ENCODE data around the gene EPB41L3.

DNA sequence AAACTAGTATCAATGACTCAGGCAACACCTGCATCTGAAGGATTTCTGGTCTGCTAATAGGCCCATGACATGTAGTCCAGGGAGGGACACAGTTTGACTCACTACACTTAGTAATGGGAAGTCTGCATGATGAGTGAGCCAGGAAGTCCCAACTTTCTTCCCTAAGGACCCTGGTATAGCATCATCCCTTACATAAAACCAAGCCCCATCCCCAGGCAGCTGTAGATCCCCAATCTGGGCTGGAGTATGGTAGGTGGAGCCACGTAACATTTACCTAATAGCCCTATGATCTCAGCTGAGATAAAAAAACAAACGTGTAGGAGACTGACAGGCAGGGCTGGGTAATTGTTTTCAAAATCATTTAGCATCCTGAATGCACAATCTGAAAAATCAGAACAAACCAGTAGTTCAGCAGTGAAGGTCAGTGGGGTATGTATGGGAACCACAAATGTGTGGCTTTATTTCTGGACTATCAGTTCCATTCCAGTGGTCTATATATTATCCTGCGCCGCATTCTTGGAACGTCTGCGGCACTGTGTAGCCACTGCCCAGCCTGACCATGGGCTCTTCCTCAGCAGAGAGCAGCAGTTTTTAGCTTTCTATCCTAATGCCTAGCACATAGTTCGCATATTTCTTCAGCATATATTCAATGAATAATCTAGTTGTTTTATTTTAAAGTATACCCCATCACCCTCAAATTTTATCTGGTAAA lies 33.5 kb downstream of the EPB41L3 start:
- TF ChIP-seq, protein P1, sequence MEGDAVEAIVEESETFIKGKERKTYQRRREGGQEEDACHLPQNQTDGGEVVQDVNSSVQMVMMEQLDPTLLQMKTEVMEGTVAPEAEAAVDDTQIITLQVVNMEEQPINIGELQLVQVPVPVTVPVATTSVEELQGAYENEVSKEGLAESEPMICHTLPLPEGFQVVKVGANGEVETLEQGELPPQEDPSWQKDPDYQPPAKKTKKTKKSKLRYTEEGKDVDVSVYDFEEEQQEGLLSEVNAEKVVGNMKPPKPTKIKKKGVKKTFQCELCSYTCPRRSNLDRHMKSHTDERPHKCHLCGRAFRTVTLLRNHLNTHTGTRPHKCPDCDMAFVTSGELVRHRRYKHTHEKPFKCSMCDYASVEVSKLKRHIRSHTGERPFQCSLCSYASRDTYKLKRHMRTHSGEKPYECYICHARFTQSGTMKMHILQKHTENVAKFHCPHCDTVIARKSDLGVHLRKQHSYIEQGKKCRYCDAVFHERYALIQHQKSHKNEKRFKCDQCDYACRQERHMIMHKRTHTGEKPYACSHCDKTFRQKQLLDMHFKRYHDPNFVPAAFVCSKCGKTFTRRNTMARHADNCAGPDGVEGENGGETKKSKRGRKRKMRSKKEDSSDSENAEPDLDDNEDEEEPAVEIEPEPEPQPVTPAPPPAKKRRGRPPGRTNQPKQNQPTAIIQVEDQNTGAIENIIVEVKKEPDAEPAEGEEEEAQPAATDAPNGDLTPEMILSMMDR (IDR thresholded peaks at IDR 0.05), result no peak
- no peak for TF ChIP-seq POLR2AphosphoS5 (IDR thresholded peaks at IDR 0.05; ENCODE audit: low read depth, low read length)
